ES-I3 (cell line): ENCODE results near the gene FXR2.
A peak's percentile ranks its signal among the peaks of the same experiment; 100 is the strongest.
"Not testable (repeated sequence)": the region's sequence is repeated elsewhere in the genome, so short reads cannot be mapped to it uniquely, and the experiment has no call there.

Experiments used
- H3K36me3 ChIP-seq: 2 replicates; pipeline ENCODE4 v1.6.1; 2013; ENCODE audit warnings: mild to moderate bottlenecking, low read length, control low read depth, moderate library complexity; ENCODE audit not compliant: insufficient read depth
- H3K4me1 ChIP-seq: 2 replicates; pipeline ENCODE4 v1.6.1; 2013; ENCODE audit warnings: mild to moderate bottlenecking, control low read depth, low read length; ENCODE audit not compliant: insufficient read depth
- H3K9ac ChIP-seq: 2 replicates; pipeline ENCODE4 v1.6.1; 2013; ENCODE audit warnings: low read depth, mild to moderate bottlenecking, low read length, moderate library complexity
- H3K9me3 ChIP-seq: 2 replicates; pipeline ENCODE4 v1.6.1; 2013; ENCODE audit warnings: mild to moderate bottlenecking, low read length, moderate library complexity; ENCODE audit not compliant: control insufficient read depth, insufficient read depth

The FXR2 gene

GRCh38 chr17:7615265-7615747 is 609 bp upstream of the FXR2 start:
- Histone ChIP-seq H3K9ac (peak overlapping the region; percentile 42; the same call in 1 of the 2 replicates), H3K9me3 (no peaks in the 10 kb centered on the region), H3K36me3 (no peaks in the 10 kb centered on the region), H3K4me1 (no peaks in the 10 kb centered on the region; the same call in 1 of the 2 replicates)

DNA sequence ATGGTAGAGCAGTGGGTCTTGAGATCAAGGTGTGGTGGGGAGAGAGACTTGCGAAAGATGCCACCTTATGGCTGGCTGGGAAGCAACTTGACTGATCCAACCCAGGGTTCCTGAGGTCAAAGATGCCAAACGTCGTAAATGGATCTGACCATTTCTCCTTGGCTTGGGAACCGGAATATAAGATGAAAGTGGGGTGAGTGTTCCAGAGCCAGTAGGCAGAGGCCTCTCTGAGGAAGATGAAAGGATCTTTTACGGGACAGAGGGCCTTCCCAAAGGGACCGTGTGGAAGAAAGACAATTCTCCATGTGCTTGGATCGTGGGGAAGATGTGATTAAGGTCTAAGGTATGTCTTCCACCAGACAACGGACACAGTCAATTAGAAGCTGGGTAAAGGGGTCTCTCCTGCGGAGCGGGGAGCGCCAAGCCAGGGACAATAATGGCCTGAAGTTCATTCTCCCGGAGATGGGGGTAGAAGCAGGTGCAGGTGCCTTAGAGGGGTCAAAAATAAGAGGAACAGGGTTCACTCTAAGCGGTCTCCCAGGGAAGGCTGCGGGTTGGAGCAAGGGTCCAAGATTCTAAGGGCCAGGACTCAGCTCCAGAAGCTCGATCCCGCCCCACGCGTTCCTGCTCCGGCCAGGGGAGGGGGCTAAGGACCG is 800 bp downstream of the FXR2 start:
- H3K9me3 ChIP-seq = no peaks in the 10 kb centered on the region
- peak overlapping the region; percentile 84 for H3K9ac ChIP-seq
- H3K36me3 ChIP-seq = no peaks in the 10 kb centered on the region
- no peaks in the 10 kb centered on the region; the same call in 1 of the 2 replicates for H3K4me1 ChIP-seq

GRCh38 chr17:7612294-7612640 is 2.4 kb downstream of the FXR2 start:
- Histone ChIP-seq H3K4me1 (no peaks in the 10 kb centered on the region; the same call in 1 of the 2 replicates), H3K9me3 (no peaks in the 10 kb centered on the region), H3K36me3 (no peaks in the 10 kb centered on the region), H3K9ac (no peak overlapping the region)

GRCh38 chr17:7611635-7612293 is 2.9 kb downstream of the FXR2 start:
- Histone ChIP-seq H3K9ac (no peak overlapping the region), H3K36me3 (no peaks in the 10 kb centered on the region)

GRCh38 chr17:7610641-7611040 is 4.1 kb downstream of the FXR2 start:
- H3K9me3 ChIP-seq = no peaks in the 10 kb centered on the region
- no peaks in the 10 kb centered on the region; the same call in 1 of the 2 replicates for H3K4me1 ChIP-seq
- no peak overlapping the region for H3K9ac ChIP-seq
- no peaks in the 10 kb centered on the region for H3K36me3 ChIP-seq

More at GRCh38 chr17:7611635-7612293, 2.9 kb downstream of the FXR2 start:
- no peaks in the 10 kb centered on the region for H3K9me3 ChIP-seq
- no peaks in the 10 kb centered on the region; the same call in 1 of the 2 replicates for H3K4me1 ChIP-seq

- Histone ChIP-seq H3K9ac (no peak overlapping the region), H3K4me1 (no peaks in the 10 kb centered on the region), H3K9me3 (no peaks in the 10 kb centered on the region), H3K36me3 (no peaks in the 10 kb centered on the region; the same call in none of the 2 replicates)
Measured at GRCh38 chr17:7606280-7606679, 8.4 kb downstream of the FXR2 start.

DNA sequence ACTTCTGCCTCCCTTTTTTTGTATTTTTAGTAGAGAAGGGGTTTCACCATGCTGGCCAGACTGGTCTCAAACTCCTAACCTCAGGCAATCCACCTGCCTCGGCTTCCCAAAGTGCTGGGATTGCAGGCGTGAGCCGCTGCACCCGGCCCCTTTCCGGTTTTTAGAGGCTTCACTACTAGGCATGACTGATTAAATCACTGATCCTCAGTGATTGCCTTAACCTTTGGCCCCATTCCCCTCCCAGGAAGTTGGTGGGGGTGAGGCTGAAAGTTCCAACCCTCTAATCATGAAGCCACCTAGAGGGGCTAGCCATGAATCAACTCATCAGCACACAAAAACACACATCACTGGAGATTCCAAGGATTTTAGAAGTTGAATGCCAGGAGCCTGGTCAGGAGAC is 17.1 kb downstream of the FXR2 start:
- not testable (repeated sequence) for H3K36me3 ChIP-seq, H3K9ac ChIP-seq, H3K9me3 ChIP-seq

DNA sequence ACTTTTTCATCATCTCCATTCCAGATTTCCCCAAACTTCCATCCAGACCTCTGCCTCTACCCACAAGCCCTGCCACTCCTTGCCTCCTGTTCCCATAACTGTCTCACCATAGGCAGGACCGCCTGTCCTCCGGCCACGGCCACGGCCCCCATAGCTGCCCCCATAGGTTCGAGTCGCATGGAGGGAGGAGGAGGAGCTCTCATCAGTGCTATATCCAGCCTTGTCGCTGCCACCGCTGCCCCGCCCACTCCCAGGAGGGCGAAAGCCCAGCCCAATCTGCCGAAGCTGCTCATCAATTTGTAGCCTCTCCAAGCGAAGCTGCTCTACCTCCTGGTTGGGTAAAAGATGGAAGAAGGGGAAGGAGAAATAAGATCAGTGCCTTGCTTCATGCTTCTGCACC is 21.4 kb downstream of the FXR2 start:
- Histone ChIP-seq H3K36me3 (peaks cover 9% of the 10 kb centered on the region), H3K9ac (no peak overlapping the region), H3K4me1 (peaks cover 14% of the 10 kb centered on the region; the same call in 1 of the 2 replicates), H3K9me3 (no peaks in the 10 kb centered on the region)

More for the DNA sequence above, 17.1 kb downstream of the FXR2 start:
- H3K4me1 ChIP-seq = not testable (repeated sequence)

GRCh38 chr17:7592422-7593021 is 22.2 kb downstream of the FXR2 start:
- H3K36me3 ChIP-seq = peaks cover 9% of the 10 kb centered on the region
- no peaks in the 10 kb centered on the region for H3K9me3 ChIP-seq
- no peak overlapping the region for H3K9ac ChIP-seq
- H3K4me1 ChIP-seq = peaks cover 17% of the 10 kb centered on the region; the same call in 1 of the 2 replicates

DNA sequence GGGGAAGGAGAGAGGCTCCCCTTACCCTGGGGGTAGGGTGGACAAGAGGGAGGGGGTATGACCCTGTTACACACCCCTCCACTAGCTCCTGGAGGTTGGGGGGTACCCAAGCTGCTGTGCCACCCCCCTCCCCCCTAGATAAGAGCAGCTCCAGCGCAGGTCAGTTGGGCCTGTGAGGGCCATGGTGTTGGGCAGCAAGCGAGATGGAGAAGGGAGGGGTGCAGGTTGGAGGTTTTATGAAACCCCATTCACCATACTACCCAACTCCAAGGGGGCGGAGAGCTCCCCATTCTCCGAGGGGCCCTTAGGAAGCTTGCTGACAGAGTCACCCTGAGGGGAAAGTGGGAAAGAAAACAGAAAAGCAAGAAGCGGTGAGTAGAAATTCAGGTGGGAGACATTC is 23.1 kb downstream of the FXR2 start:
- peaks cover 23% of the 10 kb centered on the region; the same call in 1 of the 2 replicates for H3K4me1 ChIP-seq
- no peaks in the 10 kb centered on the region for H3K9me3 ChIP-seq
- peaks cover 9% of the 10 kb centered on the region for H3K36me3 ChIP-seq
- H3K9ac ChIP-seq = no peak overlapping the region

DNA sequence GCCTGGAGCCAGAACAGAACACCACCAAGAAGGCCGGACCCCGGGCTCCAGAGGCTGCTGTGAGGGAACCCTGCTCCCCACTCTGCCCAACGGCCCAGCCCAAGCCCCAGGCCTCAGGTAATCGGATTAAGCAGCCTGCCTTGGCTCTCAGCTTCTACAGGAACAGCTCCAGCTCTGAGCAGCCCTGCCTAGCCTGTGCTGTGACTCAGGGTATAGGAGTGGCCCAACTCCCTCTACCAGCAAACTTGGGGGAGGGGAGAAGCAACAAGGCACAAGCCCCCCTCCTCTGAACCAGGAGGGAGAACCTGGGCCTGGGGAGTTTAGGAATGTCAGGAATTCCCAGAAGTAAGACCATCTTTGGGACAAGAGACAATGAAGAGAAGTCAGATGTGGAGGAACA is 24.0 kb downstream of the FXR2 start:
- H3K9me3 ChIP-seq = no peaks in the 10 kb centered on the region
- H3K4me1 ChIP-seq = peaks cover 23% of the 10 kb centered on the region; the same call in 1 of the 2 replicates
- H3K36me3 ChIP-seq = peaks cover 9% of the 10 kb centered on the region
- peak overlapping the region; percentile 26 for H3K9ac ChIP-seq

DNA sequence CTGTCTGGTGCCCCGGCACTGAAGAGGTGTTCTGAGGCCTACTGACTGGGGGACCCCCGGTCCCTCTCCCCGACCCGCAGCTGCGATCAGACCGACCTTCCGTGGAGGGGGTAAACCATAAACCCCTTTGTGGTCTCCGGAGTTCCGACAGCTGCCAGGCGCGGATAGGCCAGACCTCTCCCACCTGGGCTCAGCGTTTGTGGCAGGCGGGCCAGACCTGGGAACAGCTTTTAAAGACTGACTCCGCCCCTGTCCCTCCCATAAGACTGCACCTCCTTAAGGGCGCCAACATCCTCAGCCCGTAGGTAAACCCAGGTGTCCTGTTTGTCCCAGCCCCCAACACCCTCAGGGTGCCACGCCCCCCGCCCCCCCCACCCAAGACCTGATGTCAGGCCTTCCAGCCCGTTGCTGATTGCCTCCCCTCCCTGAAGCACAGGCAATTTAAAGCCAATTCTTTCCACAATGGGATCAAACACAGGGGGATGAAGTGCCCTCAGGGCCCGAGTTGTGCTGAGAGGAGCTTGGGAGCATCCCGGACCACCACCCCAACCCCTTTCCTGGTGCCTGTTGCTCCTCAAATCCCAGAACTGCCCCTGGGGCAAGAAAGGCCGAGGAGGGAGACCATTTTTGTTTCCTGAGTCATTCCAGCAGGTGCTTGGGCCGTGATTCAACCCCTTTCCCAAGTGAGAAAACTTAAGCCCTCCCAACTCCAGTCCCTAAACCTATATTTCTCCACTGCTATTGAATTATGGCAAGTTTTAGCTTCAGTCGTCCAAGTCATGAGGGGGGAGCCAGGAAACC is 24.6 kb downstream of the FXR2 start, which contains the start of gene SOX15:
Gene SOX15 (minus strand): TSS at position 204 of the 801 bp plus-strand sequence. CDS start 418 bp downstream, outside the sequence.
- H3K36me3 ChIP-seq = peaks cover 5% of the 10 kb centered on the region
- H3K9ac ChIP-seq = peak within 1 kb of the TSS; percentile 87
- no peaks in the 10 kb centered on the region for H3K9me3 ChIP-seq
- H3K4me1 ChIP-seq = peaks cover 23% of the 10 kb centered on the region; the same call in 1 of the 2 replicates

DNA sequence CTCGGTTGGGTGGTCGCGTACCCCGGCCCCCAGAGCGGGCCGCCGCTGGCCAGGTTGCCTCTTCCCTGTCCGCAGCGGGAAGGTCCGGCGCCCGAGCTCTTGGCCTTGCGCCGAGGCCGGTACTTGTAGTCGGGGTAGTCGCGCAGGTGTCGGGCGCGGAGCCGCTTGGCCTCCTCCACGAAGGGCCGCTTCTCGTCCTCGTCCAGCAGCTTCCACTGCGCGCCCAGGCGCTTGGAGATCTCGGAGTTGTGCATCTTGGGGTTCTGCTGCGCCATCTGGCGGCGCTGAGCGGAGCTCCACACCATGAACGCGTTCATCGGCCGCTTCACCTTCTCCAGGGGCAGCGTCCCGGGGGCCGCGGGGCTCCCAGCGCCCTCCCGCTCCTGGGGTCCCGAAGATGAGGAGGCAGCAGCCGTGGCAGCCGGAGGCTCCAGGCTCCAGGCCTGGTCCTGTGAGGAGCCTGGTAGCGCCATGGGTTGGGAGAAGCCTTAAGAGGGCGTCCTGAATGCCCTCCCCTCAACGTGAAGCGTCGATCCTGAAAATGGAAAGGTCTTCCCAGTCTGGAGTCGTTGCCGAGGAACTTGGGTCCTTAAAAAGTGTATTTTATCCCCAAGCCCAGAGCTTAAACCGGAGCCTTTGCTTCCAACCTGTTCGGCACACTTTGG is 25.4 kb downstream of the FXR2 start:
- H3K36me3 ChIP-seq = peaks cover 3% of the 10 kb centered on the region
- H3K9ac ChIP-seq = peak overlapping the region; percentile 87
- H3K9me3 ChIP-seq = no peaks in the 10 kb centered on the region
- peaks cover 23% of the 10 kb centered on the region; the same call in 1 of the 2 replicates for H3K4me1 ChIP-seq
